PC-9 (cell line): ENCODE measurements around the gene RNF121. TPM values are rescaled to one million over a fixed set of nuclear protein-coding genes. Genes with fewer than 3 reads are reported as not detected.

Experiments used
- BruUV-seq: library from RNA; stranded (reverse); fragments of 400-500 nt; replicated peaks from 2 replicates; lab custom pipeline; 2021; lab: Mats Ljungman, UMichigan
- CTCF ChIA-PET: fragments of 300-600 bp; sonication (Branson Sonifier 250); formaldehyde crosslinking; loops from one replicate; lab custom pipeline; 2022; ENCODE audit warnings: antibody characterized with exemption; lab: Charles Lee
- POLR2A ChIA-PET: fragments of 300-600 bp; sonication (Branson Sonifier 250); formaldehyde crosslinking; loops from one replicate; lab custom pipeline; 2022; ENCODE audit warnings: antibody characterized with exemption; ENCODE audit not compliant: unreplicated experiment; lab: Charles Lee
- DNase-seq, 2 experiments: peaks; one replicate each; pipeline versions ENCODE4 v3.0.0 to v3.0.0-alpha.2; 2015 to 2022; ENCODE audit warnings: mixed read lengths in 1 of 2
- H2AFZ ChIP-seq: fragments of 200-600 bp; sonication (generic); 2 replicates; pipeline ENCODE4 v1.8.1; 2017; ENCODE audit warnings: antibody characterized with exemption
- H3F3A ChIP-seq: fragments of 200-600 bp; sonication (generic); 2 replicates; pipeline ENCODE4 v1.8.1; 2017; ENCODE audit warnings: antibody characterized with exemption, mild to moderate bottlenecking, low read depth; ENCODE audit not compliant: insufficient read depth
- H3K27ac ChIP-seq: fragments of 200-600 bp; sonication (generic); 2 replicates; pipeline ENCODE4 v1.6.1; 2016; ENCODE audit warnings: mixed run types
- H3K27me3 ChIP-seq: fragments of 200-600 bp; sonication (generic); 2 replicates; pipeline ENCODE4 v1.6.1; 2016; ENCODE audit warnings: low read depth, mixed run types; ENCODE audit not compliant: insufficient read depth
- H3K36me3 ChIP-seq: fragments of 200-600 bp; sonication (generic); 2 replicates; pipeline ENCODE4 v1.6.1; 2016; ENCODE audit warnings: low read depth, mixed run types
- H3K4me1 ChIP-seq: fragments of 200-600 bp; sonication (generic); replicated peaks from 2 replicates; pipeline ENCODE4 v1.6.1; 2016; ENCODE audit warnings: mixed run types; ENCODE audit not compliant: insufficient read depth
- H3K4me2 ChIP-seq: fragments of 200-600 bp; sonication (generic); 2 replicates; pipeline ENCODE4 v1.6.1; 2017; ENCODE audit warnings: mixed run types
- H3K4me3 ChIP-seq: fragments of 200-600 bp; sonication (generic); 2 replicates; pipeline ENCODE4 v1.6.1; 2016; ENCODE audit warnings: mixed run types
- H3K79me2 ChIP-seq: fragments of 200-600 bp; sonication (generic); 2 replicates; pipeline ENCODE4 v1.6.1; 2017; ENCODE audit warnings: low read depth, mixed run types
- H3K9me2 ChIP-seq: fragments of 200-600 bp; sonication (generic); 2 replicates; pipeline ENCODE4 v1.8.1; 2017; ENCODE audit warnings: mild to moderate bottlenecking; ENCODE audit not compliant: insufficient read depth
- H3K9me3 ChIP-seq: fragments of 200-600 bp; sonication (generic); 2 replicates; pipeline ENCODE4 v1.8.1; 2016; ENCODE audit warnings: low read depth; ENCODE audit not compliant: insufficient read depth
- H4K20me1 ChIP-seq: fragments of 200-600 bp; sonication (generic); 2 replicates; pipeline ENCODE4 v1.8.1; 2017; ENCODE audit not compliant: insufficient read depth
- EZH2 ChIP-seq: fragments of 200-600 bp; sonication (generic); IDR thresholded peaks from 2 replicates; pipeline ENCODE4 v1.8.0; 2017; ENCODE audit warnings: antibody characterized with exemption, low read depth
- intact Hi-C: fragments of 100-400 bp; cut with micrococcal nuclease; formaldehyde crosslinking; loops from one replicate; pipeline ENCODE4 v1.10.0; 2022; ENCODE audit not compliant: unreplicated experiment
- total RNA-seq: library from RNA; stranded (reverse); gene quantifications from 2 replicates; pipeline ENCODE4 v1.2.3, GENCODE V29; 2021
- TF ChIP-seq, protein P1 (sequence below): fragments of 200-600 bp; sonication (generic); conservative IDR thresholded peaks from 2 replicates; pipeline ENCODE4 v1.6.1; 2017; ENCODE audit warnings: mixed run types, antibody characterized with exemption, mild to moderate bottlenecking, moderate library complexity

The RNF121 gene
- total RNA-seq, 1 experiment from 2014 or later: 41.2 TPM

DNA sequence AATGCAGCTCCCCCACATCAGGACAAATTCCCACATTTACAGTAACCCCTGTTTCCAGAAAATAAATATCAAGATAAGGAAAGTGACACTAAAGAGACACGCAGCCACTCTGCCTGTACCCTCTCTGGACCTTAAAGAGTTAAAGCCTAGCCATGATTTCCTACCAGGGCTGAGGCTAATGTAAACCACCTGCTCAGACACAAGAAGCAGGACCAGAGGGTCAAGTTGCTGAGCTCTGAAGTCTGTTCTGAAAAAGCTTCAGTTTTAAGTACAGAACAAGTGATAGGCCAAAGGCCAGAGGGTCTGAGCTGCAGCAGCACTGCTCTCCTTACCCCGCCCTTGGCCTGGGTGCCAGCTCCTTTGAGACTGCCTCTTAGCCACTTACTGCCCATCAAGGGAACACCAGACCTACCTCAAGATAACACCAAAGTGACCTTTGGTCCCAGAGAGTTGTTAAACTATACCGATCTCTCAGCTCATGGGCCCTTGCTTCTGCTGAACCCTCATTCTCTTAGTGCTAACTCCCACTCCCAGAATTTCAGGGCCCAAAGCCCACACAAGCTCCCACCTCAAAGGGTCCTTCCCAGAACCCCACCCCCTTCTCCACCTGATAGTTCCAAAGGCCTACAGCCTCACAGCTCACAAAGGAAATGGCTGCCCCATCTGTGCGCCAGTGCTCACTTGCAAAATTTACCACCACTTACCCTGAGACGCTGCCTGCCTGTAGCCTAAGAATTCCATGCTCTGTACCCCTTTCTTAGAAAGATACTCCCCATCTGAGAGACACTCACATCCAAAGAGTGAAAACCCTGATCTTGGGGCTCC lies 110.4 kb downstream of the RNF121 start:
- Histone ChIP-seq H3K4me3 (no peak overlapping the region), H3K79me2 (peaks cover 88% of the 10 kb centered on the region), H3K27ac (no peak overlapping the region), H2AFZ (no peak overlapping the region), H3K9me2 (no peaks in the 10 kb centered on the region), H3F3A (peaks cover 22% of the 10 kb centered on the region; the same call in 1 of the 2 replicates), H3K36me3 (no peaks in the 10 kb centered on the region), H3K4me1 (peaks cover 12% of the 10 kb centered on the region), H3K27me3 (no peaks in the 10 kb centered on the region), H4K20me1 (peaks cover 12% of the 10 kb centered on the region; the same call in 1 of the 2 replicates), H3K4me2 (peak overlapping the region; percentile 73; the same call in 1 of the 2 replicates), H3K9me3 (no peaks in the 10 kb centered on the region)
- ChIA-PET POLR2A (interaction anchor here (0.5 to 0.6 kb wide), 2 partner anchors 21 to 72 kb away, joined by 3 to 6 read pairs; no protein-coding TSS in a partner anchor), CTCF (interaction anchor here (0.7 to 1.9 kb wide), 3 partner anchors 14 to 115 kb away, joined by 3 to 6 read pairs (median 5); no protein-coding TSS in a partner anchor)
- no TSS peak for BruUV-seq
- intact Hi-C loops: no loop called here
- no peak for TF ChIP-seq EZH2
- TF ChIP-seq, protein P1, sequence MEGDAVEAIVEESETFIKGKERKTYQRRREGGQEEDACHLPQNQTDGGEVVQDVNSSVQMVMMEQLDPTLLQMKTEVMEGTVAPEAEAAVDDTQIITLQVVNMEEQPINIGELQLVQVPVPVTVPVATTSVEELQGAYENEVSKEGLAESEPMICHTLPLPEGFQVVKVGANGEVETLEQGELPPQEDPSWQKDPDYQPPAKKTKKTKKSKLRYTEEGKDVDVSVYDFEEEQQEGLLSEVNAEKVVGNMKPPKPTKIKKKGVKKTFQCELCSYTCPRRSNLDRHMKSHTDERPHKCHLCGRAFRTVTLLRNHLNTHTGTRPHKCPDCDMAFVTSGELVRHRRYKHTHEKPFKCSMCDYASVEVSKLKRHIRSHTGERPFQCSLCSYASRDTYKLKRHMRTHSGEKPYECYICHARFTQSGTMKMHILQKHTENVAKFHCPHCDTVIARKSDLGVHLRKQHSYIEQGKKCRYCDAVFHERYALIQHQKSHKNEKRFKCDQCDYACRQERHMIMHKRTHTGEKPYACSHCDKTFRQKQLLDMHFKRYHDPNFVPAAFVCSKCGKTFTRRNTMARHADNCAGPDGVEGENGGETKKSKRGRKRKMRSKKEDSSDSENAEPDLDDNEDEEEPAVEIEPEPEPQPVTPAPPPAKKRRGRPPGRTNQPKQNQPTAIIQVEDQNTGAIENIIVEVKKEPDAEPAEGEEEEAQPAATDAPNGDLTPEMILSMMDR: no peak
- no peak for DNase-seq

DNA sequence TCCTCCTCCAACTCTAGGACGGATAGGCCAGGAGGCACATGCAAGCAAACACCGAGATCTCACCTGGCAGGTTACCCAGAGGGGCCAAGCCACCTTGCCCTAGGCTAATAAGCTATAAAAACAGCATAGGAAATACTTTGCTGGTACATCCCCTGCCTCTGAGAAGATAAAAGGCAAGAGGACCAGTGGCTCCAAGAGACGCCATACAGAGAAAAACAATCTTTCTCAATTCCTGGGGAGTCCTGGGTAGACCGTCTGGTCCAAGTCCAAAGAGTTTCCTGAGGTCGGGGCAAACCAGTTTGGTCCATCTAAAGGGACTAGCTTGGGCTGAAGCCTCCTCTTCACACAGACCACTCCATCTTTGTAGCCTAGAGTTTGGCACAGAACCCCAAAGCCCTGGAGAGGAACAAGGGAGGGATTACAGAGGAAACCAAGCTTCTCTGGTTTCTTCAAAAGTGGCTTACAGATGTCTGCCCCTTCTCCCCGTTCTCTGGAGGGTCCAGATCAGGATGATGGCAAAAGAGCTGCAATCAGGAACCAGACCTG lies 111.1 kb downstream of the RNF121 start:
- peaks cover 88% of the 10 kb centered on the region for H3K79me2 ChIP-seq
- ChIA-PET CTCF (interaction anchor here (0.7 to 1.9 kb wide), 4 partner anchors 15 to 116 kb away, joined by 3 to 5 read pairs (median 4); no protein-coding TSS in a partner anchor), POLR2A (interaction anchor here (0.5 to 0.7 kb wide), 5 partner anchors 21 to 1248 kb away, joined by 3 to 6 read pairs (median 4); no protein-coding TSS in a partner anchor)
- H3K36me3 ChIP-seq: no peaks in the 10 kb centered on the region
- intact Hi-C loops: no loop called here
- H3F3A ChIP-seq: peaks cover 22% of the 10 kb centered on the region; the same call in 1 of the 2 replicates
- H3K9me3 ChIP-seq: no peaks in the 10 kb centered on the region
- DNase-seq: peak in 1 of 2 experiments; percentile 15
- peak overlapping the region; percentile 51; the same call in 1 of the 2 replicates for H3K4me3 ChIP-seq
- H4K20me1 ChIP-seq: peaks cover 19% of the 10 kb centered on the region; the same call in 1 of the 2 replicates
- no peak overlapping the region for H3K27ac ChIP-seq
- H3K27me3 ChIP-seq: no peaks in the 10 kb centered on the region
- peaks cover 12% of the 10 kb centered on the region for H3K4me1 ChIP-seq
- H3K4me2 ChIP-seq: peak overlapping the region; percentile 73
- no TSS peak for BruUV-seq
- H3K9me2 ChIP-seq: no peaks in the 10 kb centered on the region
- H2AFZ ChIP-seq: no peak overlapping the region
- TF ChIP-seq EZH2: no peak
- TF ChIP-seq, protein P1: no peak
